ENCODE measurements around the gene SPAG5.

- TF ChIP-seq, protein P1, sequence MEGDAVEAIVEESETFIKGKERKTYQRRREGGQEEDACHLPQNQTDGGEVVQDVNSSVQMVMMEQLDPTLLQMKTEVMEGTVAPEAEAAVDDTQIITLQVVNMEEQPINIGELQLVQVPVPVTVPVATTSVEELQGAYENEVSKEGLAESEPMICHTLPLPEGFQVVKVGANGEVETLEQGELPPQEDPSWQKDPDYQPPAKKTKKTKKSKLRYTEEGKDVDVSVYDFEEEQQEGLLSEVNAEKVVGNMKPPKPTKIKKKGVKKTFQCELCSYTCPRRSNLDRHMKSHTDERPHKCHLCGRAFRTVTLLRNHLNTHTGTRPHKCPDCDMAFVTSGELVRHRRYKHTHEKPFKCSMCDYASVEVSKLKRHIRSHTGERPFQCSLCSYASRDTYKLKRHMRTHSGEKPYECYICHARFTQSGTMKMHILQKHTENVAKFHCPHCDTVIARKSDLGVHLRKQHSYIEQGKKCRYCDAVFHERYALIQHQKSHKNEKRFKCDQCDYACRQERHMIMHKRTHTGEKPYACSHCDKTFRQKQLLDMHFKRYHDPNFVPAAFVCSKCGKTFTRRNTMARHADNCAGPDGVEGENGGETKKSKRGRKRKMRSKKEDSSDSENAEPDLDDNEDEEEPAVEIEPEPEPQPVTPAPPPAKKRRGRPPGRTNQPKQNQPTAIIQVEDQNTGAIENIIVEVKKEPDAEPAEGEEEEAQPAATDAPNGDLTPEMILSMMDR (IDR thresholded peaks at IDR 0.05) = no peak
- no peak for TF ChIP-seq POLR2A (IDR thresholded peaks at IDR 0.05)
Measured at GRCh38 chr17:28530250-28530649, 68.6 kb downstream of the SPAG5 start.
